ENCODE data around the gene TMEM181. TPM values are rescaled to one million over a fixed set of nuclear protein-coding genes. Genes with fewer than 3 reads are reported as not detected.

The TMEM181 gene
- total and polyA plus RNA-seq, 2 of the 13 experiments (the other 11 are each of a cell fraction or from before 2014, with no cell fraction given) = 59.1 to 108 TPM

- no peaks in the 10 kb centered on the region for H3K36me3 ChIP-seq (replicated peaks in 1 of 2; ENCODE audit: control insufficient read depth in 1 of 2, insufficient read depth in 2 of 2, low read length in 2 of 2)
- no peak overlapping the region for H3K4me3 ChIP-seq (replicated peaks in 1 of 3; ENCODE audit: insufficient read depth in 1 of 3, low read depth in 2 of 3, low read length in 3 of 3)
- intact Hi-C loops (cut with micrococcal nuclease; ENCODE audit: unreplicated experiment) (no loop called here), in situ Hi-C loops (cut with HindIII; ENCODE audit: extremely low pct_ligation_motif_present, low pct_unique_long_range_greater_than_20kb) (loop anchor here (25.0 kb wide), 1 partner anchor 310 kb away; no protein-coding TSS in a partner anchor)
- H4K20me1 ChIP-seq (ENCODE audit: insufficient read depth, low read length) = no peaks in the 10 kb centered on the region
- H3K79me2 ChIP-seq (ENCODE audit: insufficient read depth, low read length) = no peaks in the 10 kb centered on the region
- ChIA-PET POLR2A (interaction anchor here (1.1 kb wide), 1 partner anchor 14 kb away, joined by 4 read pairs; no protein-coding TSS in a partner anchor), CTCF (ENCODE audit: low intra/inter-chr PET ratio, low total read pairs) (no interaction called here)
- 0 out of 2 replicates have a peak, but pooled peaks cover 7% of the 10 kb centered on the region for H3K4me1 ChIP-seq (ENCODE audit: insufficient read depth, low read length)
- BruUV-seq (replicated peaks) = no TSS peak
- no peak overlapping the region for H3K4me2 ChIP-seq (ENCODE audit: low read depth, low read length)
- 90% methylated on average over 11 of the region's 11 CpGs for WGBS (ENCODE audit: low lambda C conversion rate)
- H3K9me3 ChIP-seq (ENCODE audit: low read length) = no peaks in the 10 kb centered on the region
- no peak overlapping the region for H3K9ac ChIP-seq (ENCODE audit: insufficient read depth, low read depth, low read length)
- FAIRE-seq (no peak), ATAC-seq (no peak), DNase-seq (ENCODE audit: low spot score) (no peak)
- no peaks in the 10 kb centered on the region for H3K27me3 ChIP-seq (ENCODE audit: control insufficient read depth in 1 of 2, insufficient read depth in 2 of 2, low read length in 2 of 2)
- no peak overlapping the region for H3K27ac ChIP-seq (ENCODE audit: extremely low read length, insufficient read depth, low read length)
- TF ChIP-seq FOSL1 (CRISPR knock-in tag; IDR thresholded peaks at IDR 0.05; ENCODE audit: borderline replicate concordance) = no peak
- TF ChIP-seq SRSF4 (IDR thresholded peaks at IDR 0.05; ENCODE audit: low read depth, low read length, poor library complexity, severe bottlenecking) = no peak
- TF ChIP-seq ZNF496 (CRISPR knock-in tag; IDR thresholded peaks at IDR 0.05; ENCODE audit: insufficient replicate concordance) = no peak
- no peak for TF ChIP-seq ZNF580 (CRISPR knock-in tag; IDR thresholded peaks at IDR 0.05; ENCODE audit: borderline replicate concordance, low read depth)
- no peak for TF ChIP-seq NFRKB (IDR thresholded peaks at IDR 0.05)
- TF ChIP-seq CREB1 (IDR thresholded peaks at IDR 0.05) = no peak
- no peak for TF ChIP-seq CREB1 (CRISPR knock-in tag; IDR thresholded peaks at IDR 0.05)
- no peak for TF ChIP-seq ZC3H13 (CRISPR knock-in tag; IDR thresholded peaks at IDR 0.05)
- no peak for TF ChIP-seq JARID2 (CRISPR knock-in tag; IDR thresholded peaks at IDR 0.05; ENCODE audit: insufficient replicate concordance)
- TF ChIP-seq LBX2 (CRISPR knock-in tag; IDR thresholded peaks at IDR 0.05; ENCODE audit: borderline replicate concordance) = no peak
- no peak for TF ChIP-seq NAIF1 (CRISPR knock-in tag; IDR thresholded peaks at IDR 0.05; ENCODE audit: borderline replicate concordance)
- H2AFZ ChIP-seq (ENCODE audit: low read length) = no peak overlapping the region
Measured at GRCh38 chr6:158522616-158523015, 37.3 kb upstream of the TMEM181 start.

Measured in HepG2 (cell line).